Osteoblast (primary cell): ENCODE data around the gene ATM. TPM values are rescaled to one million over a fixed set of nuclear protein-coding genes. Genes with fewer than 3 reads are reported as not detected.
"Not testable (repeated sequence)": the region's sequence is repeated elsewhere in the genome, so short reads cannot be mapped to it uniquely, and the experiment has no call there.

Experiments
- DNase-seq: peaks from one replicate; pipeline ENCODE4 v3.0.0; 2011; ENCODE audit warnings: low spot score, mixed read lengths; ENCODE audit not compliant: insufficient read length; ENCODE audit errors: missing footprints
- H2AFZ ChIP-seq: 2 replicates; pipeline ENCODE4 v1.6.0; 2011; ENCODE audit warnings: mild to moderate bottlenecking, low read length
- H3K27ac ChIP-seq: 2 replicates; pipeline ENCODE4 v1.5.1; 2011; ENCODE audit warnings: mild to moderate bottlenecking, low read depth, low read length, moderate library complexity
- H3K27me3 ChIP-seq: 2 replicates; pipeline ENCODE4 v1.6.0; 2012; ENCODE audit warnings: mild to moderate bottlenecking, control low read depth, inconsistent platforms, low read length, moderate library complexity; ENCODE audit not compliant: insufficient read depth
- H3K36me3 ChIP-seq: 2 replicates; pipeline ENCODE4 v1.5.1; 2011; ENCODE audit warnings: mild to moderate bottlenecking, low read length, control low read depth, moderate library complexity; ENCODE audit not compliant: insufficient read depth
- H3K4me1 ChIP-seq: 2 replicates; pipeline ENCODE4 v1.5.1; 2011; ENCODE audit warnings: mild to moderate bottlenecking, low read length, control low read depth, moderate library complexity; ENCODE audit not compliant: insufficient read depth
- H3K4me2 ChIP-seq: 2 replicates; pipeline ENCODE4 v1.6.0; 2011; ENCODE audit warnings: mild to moderate bottlenecking, low read length; ENCODE audit not compliant: insufficient read depth
- H3K4me3 ChIP-seq: fragments of 200-600 bp; sonication (generic); 3 replicates; pipeline ENCODE4 v1.5.1; 2012; ENCODE audit warnings: mild to moderate bottlenecking, low read length, inconsistent platforms; ENCODE audit not compliant: insufficient read depth
- H3K79me2 ChIP-seq: 2 replicates; pipeline ENCODE4 v1.6.0; 2012; ENCODE audit warnings: mild to moderate bottlenecking, low read length, control low read depth, inconsistent platforms; ENCODE audit not compliant: insufficient read depth
- H3K9me3 ChIP-seq: 2 replicates; pipeline ENCODE4 v1.5.1; 2011; ENCODE audit warnings: low read depth, low read length, control low read depth
- H4K20me1 ChIP-seq: 2 replicates; pipeline ENCODE4 v1.6.0; 2012; ENCODE audit warnings: mild to moderate bottlenecking, low read length, control low read depth; ENCODE audit not compliant: insufficient read depth
- CTCF ChIP-seq: IDR thresholded peaks from 2 replicates; pipeline ENCODE4 v1.5.1; 2011; ENCODE audit warnings: mild to moderate bottlenecking, low read depth, low read length, moderate library complexity; ENCODE audit errors: extremely low read depth
- small RNA-seq: library from RNA; depleted of rRNA; stranded (forward); fragments of <200 nt; gene quantifications from one replicate; pipeline ENCODE3, GENCODE V24; 2012
- total RNA-seq: library from RNA; depleted of rRNA; stranded (reverse); fragments of >200 nt; gene quantifications from 2 replicates; pipeline ENCODE4 v1.2.3, GENCODE V29; 2012

Gene ATM
- total RNA-seq, 1 donor: 172 TPM

- no peaks in the 10 kb centered on the region for H3K4me1 ChIP-seq
- H3K4me3 ChIP-seq: no peak overlapping the region
- no peak overlapping the region for H3K4me2 ChIP-seq
- DNase-seq: no peak
- no peaks in the 10 kb centered on the region for H3K27me3 ChIP-seq
- no peak overlapping the region for H3K27ac ChIP-seq
- no peak for TF ChIP-seq CTCF
- no peaks in the 10 kb centered on the region for H4K20me1 ChIP-seq
- no peaks in the 10 kb centered on the region for H3K9me3 ChIP-seq
- H3K36me3 ChIP-seq: no peaks in the 10 kb centered on the region
- no peaks in the 10 kb centered on the region for H3K79me2 ChIP-seq
- no peak overlapping the region for H2AFZ ChIP-seq
Observed at GRCh38 chr11:108414958-108415357, 192.1 kb downstream of the ATM start.

- H4K20me1 ChIP-seq, H3K27me3 ChIP-seq, H3K9me3 ChIP-seq, H3K79me2 ChIP-seq, H3K36me3 ChIP-seq, H3K27ac ChIP-seq, H3K4me2 ChIP-seq, H2AFZ ChIP-seq, H3K4me1 ChIP-seq, H3K4me3 ChIP-seq, DNase-seq: not testable (repeated sequence)
- peak; percentile 17 for TF ChIP-seq CTCF
Observed at GRCh38 chr11:108417551-108417950, 194.7 kb downstream of the ATM start.

Small RNA genes within 50 kb of the gene (small RNA-seq; reads per million reads assigned to genes)
- gene RF00019: not detected

Other genes starting within 250 kb of the ATM start
- gene CUL5, start 214.2 kb upstream of the ATM start, total RNA-seq: 44.5 and 45.2 TPM in 2 replicates
- 96.6 and 105 TPM in 2 replicates for gene ACAT1, start 101.5 kb upstream of the ATM start, total RNA-seq
- 16.6 and 20.9 TPM in 2 replicates for gene NPAT, start 429 bp upstream of the ATM start, total RNA-seq
- 1.1 and 1.5 TPM in 2 replicates for gene C11orf65, start 244.5 kb downstream of the ATM start, total RNA-seq